ENCODE results near the gene KRT86.

KRT86 gene

DNA sequence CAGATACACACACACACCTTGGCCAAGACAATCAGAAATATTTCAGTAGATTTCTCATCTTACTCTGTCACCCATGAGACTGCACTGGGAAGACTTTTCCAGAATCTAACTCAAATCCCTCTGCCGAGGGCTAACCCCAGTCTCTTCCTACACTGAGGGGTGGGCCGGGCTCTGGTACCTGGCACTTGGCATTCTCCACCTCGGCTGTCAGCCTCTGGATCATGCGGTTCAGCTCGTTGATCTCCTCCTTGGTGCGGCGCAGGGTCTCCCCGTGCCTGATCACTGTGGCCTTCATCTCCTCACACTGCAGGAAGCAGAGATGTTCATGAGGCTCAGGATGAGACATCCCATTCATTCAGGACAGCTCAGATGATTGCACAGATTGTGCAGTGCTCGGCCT lies 41.8 kb downstream of the KRT86 start:
- no peaks in the 10 kb centered on the region for H3K36me3 ChIP-seq
- intact Hi-C loops (cut with DNase I; ENCODE audit: low total_unique reads), result no loop called here
- no peak for DNase-seq
- no peaks in the 10 kb centered on the region for H3K9me3 ChIP-seq
- H3K4me1 ChIP-seq, result no peaks in the 10 kb centered on the region
- peaks cover 0 to 28% of the 10 kb centered on the region in 2 donors for H3K27me3 ChIP-seq
- H3K4me3 ChIP-seq, result no peak overlapping the region
- no peak for TF ChIP-seq CTCF (IDR thresholded peaks at IDR 0.05)
- H3K27ac ChIP-seq, result no peak overlapping the region

DNA sequence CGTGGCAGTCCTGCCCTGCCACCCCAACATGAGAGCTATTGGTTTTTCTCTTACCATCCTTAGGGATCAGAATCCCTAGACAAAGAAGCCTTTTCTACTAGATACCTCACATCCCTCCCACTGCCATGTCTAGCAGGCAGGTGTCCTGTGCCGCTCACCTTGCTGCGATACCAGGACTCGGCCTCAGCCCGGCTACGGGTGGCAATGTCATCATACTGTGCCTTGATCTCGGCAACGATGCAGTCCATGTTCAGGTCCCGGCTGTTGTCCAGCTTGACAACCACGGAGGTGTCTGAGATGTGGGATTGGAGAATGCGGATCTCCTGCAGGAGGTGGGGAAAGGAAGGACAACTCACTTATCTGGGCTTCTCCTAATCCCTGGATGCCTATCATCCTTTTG lies 42.3 kb downstream of the KRT86 start:
- Histone ChIP-seq H3K9me3 (no peaks in the 10 kb centered on the region), H3K36me3 (no peaks in the 10 kb centered on the region), H3K27me3 (peaks cover 0 to 28% of the 10 kb centered on the region in 2 donors), H3K4me3 (no peak overlapping the region), H3K4me1 (no peaks in the 10 kb centered on the region), H3K27ac (no peak overlapping the region)
- DNase-seq, result peak in 1 of 2 donors; percentile 53
- no peak for TF ChIP-seq CTCF (IDR thresholded peaks at IDR 0.05)
- intact Hi-C loops (cut with DNase I; ENCODE audit: low total_unique reads), result no loop called here

- H3K4me1 ChIP-seq, result no peaks in the 10 kb centered on the region
- H3K27me3 ChIP-seq, result peaks cover 0 to 28% of the 10 kb centered on the region in 2 donors
- H3K36me3 ChIP-seq, result no peaks in the 10 kb centered on the region
- no peak overlapping the region for H3K4me3 ChIP-seq
- H3K9me3 ChIP-seq, result no peaks in the 10 kb centered on the region
- no peak overlapping the region for H3K27ac ChIP-seq
- no peak for TF ChIP-seq CTCF (IDR thresholded peaks at IDR 0.05)
- DNase-seq, result peak in 1 of 2 donors; percentile 43
- intact Hi-C loops (cut with DNase I; ENCODE audit: low total_unique reads), result no loop called here
These were observed 43.1 kb downstream of the KRT86 start for GRCh38 chr12:52317468-52318052.

DNA sequence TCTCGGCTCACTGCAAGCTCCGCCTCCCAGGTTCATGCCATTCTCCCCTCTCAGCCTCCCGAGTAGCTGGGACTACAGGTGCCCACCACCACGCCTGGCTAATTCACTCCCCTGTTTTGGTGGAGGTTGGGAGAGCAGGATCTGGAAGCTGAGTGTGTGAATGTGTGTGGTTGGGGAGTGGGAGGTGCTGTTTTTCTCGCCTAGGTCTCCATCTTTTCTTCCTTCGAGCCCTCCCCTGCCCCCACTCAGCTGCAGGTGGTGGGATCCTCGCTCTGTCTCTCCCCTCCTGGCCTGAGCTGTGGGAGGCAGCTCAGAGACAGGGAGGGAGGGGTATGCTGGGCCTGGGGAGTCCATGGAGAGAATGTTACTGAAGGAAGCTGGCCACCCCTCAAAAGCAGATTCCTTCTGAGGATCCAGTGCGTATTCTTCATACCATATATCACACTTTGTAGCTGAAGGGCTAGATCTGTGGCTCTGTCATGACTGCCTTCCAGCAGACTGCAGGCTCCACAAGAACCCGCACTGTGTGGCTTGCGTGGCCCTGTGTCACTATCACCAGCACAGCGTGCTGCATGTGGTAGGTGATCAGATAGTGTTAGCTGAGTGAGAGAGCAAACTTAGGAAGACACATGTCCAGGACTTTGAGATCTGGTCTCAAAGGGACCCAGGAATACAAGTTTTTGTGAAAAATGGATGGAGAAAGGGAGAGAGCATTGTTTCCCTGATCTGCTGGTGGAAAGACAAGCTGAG lies 44.0 kb downstream of the KRT86 start:
- no peaks in the 10 kb centered on the region for H3K36me3 ChIP-seq
- intact Hi-C loops (cut with DNase I; ENCODE audit: low total_unique reads), result no loop called here
- H3K27me3 ChIP-seq, result peaks cover 0 to 28% of the 10 kb centered on the region in 2 donors
- H3K9me3 ChIP-seq, result no peaks in the 10 kb centered on the region
- no peak overlapping the region for H3K4me3 ChIP-seq
- no peak overlapping the region for H3K27ac ChIP-seq
- peak in 1 of 2 donors; percentile 43 for DNase-seq
- H3K4me1 ChIP-seq, result no peaks in the 10 kb centered on the region
- no peak for TF ChIP-seq CTCF (IDR thresholded peaks at IDR 0.05)

DNA sequence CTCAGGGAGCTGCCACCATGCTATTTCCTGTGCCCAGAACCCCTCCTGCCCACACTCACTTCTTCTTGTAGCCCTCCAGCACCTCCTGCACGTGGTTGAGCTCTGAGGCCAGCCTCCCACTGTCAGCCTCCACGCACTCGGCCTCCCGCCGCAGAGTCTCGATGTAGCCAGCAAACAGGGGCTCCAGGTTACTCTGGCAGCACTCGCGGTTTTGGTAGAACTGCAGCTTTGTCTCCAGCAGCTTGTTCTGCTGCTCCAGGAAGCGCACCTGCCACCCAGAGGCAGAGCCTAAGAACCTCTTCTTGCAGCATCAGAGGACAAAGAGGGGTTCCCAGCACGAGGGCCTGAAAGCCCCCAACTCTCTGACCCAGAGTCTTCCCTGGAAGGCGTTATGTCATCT lies 44.7 kb downstream of the KRT86 start:
- intact Hi-C loops (cut with DNase I; ENCODE audit: low total_unique reads), result no loop called here
- H3K27ac ChIP-seq, result no peak overlapping the region
- H3K4me1 ChIP-seq, result no peaks in the 10 kb centered on the region
- no peaks in the 10 kb centered on the region for H3K36me3 ChIP-seq
- no peak for TF ChIP-seq CTCF (IDR thresholded peaks at IDR 0.05)
- H3K9me3 ChIP-seq, result no peaks in the 10 kb centered on the region
- H3K4me3 ChIP-seq, result no peak overlapping the region
- peak in 1 of 2 donors; percentile 35 for DNase-seq
- H3K27me3 ChIP-seq, result peaks cover 0 to 28% of the 10 kb centered on the region in 2 donors
